DMS79 treated with DMSO at 0.1 percent for 48 hours (cell line): Measurements from ENCODE around the gene TRIM54.
"Not testable (repeated sequence)": the region's sequence is repeated elsewhere in the genome, so short reads cannot be mapped to it uniquely, and the experiment has no call there.

Source experiments
- DNase-seq: peaks from one replicate; lab custom pipeline; 2025; lab: John Stamatoyannopoulos, UW

TRIM54 gene

DNA sequence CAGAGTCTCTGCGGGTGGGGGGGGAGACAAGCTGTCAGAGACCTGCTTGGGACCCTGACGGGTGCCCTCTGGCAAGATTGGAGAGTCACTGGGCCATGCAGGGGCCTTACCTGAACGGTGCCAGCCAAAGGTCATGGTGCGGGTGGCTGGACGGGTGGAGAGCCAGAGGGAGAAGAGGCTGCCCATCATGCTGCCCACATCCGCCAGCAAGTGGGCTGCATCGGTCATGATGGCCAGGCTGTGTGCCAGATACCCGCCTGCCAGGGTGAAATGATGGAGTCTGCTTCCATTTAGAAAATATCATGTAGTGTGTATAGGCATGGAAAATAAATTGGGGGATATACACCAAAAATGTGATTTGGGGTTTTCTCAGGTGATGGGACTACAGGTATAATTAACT, 24.2 kb upstream of the TRIM54 start:
- no peak for DNase-seq

DNA sequence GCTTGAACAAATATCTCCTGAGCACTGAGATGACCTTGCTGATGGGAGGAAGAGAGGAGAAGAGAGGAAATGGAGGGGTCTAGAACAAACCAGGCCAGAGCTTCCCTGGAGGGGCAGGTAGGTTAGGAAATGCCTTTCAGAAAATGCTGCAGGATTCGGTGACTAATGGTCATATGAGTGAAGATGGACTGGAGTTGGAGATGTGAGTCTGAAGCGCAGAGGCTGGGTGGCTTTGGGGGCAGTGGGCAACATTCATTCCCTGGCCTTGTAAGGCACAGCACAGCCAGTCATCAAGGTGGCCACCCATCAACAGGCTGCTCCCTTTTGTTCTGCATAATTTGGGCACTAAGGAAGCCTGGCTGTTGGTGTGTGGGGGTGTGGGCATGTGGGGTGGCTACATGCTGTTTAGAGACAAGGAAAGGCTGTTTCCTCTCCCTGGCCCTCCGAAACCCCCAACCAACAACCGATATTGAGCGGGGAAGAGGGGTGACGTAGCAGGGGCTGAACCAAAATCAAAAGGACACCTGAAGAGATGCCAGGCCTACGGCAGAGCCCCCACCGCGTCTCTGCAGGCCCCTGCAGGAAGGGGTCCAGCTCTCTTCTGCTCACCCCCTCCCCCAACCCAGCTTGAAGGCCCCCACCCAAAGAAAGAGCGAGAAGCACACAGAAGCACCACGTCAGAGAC, 20.8 kb upstream of the TRIM54 start:
- DNase-seq = no peak

DNA sequence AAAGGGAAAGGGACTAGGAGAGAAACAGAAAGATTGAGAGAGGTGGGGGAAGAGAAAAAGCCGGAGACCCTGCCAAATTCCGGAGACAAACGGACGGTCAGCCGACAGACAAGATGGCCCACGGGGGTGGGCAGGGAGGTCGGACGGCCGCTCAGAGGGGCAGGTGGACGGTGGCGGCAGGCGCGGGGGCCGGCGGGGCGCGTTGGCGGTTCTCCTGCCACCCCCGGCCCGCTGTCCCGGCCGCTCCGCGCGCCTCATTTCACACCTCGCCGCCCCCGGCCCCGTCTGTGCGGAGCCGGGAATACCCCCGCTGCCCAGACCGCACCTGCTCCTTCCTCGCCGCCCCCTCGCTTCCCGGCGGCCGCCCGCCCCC, 20.3 kb upstream of the TRIM54 start:
- DNase-seq = no peak

DNA sequence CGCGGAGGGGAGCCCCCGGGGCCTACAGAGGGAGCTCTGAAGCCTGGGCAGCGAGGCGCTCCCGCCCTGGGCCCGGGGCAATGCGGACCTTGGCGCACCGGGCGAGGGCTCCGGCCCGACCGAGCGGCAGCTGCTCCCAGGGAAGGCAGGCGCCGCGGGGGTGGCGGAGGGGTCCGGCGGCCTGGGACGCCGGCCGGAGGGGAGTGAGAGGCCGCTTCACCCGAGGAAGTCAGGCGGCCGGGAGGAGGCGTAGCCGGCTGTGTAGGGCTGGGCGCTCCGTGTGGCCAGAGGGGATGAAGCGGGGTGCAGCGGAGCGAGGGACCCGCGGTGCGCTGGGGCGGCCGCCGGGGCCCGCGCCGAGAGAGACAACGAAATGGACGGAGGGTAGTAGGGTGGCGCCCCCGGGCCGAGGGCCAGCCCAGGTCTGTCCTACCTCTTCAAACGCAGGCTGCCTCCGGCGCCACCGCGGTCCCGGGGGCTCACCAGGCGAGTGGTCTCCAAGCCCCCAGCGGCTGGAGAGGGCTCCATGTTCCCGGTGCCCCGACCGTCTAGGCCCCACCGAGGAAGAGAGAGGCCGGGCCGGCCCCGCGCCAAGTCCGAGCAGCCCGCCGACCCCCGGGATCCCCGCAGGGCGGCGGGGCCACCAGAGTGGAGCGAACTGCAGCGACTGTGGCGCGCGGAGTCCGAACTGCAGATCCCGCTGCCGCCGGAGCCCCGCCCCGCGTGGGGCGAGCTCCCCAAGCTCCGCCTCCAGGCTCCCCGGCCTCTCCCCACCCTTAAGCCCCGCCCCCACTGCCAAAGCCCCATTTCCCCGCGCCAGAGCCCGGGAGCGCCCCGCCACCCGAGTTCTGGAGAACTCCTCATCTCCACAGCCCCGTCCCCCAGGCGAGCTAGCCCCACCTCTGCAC, 19.6 kb upstream of the TRIM54 start, which contains the start of gene SLC30A3:
Gene SLC30A3, minus strand, starts transcription at position 669 of the 908 bp plus-strand sequence. Its CDS starts 141 bp downstream, at position 528.
- peak; percentile 17 for DNase-seq

DNA sequence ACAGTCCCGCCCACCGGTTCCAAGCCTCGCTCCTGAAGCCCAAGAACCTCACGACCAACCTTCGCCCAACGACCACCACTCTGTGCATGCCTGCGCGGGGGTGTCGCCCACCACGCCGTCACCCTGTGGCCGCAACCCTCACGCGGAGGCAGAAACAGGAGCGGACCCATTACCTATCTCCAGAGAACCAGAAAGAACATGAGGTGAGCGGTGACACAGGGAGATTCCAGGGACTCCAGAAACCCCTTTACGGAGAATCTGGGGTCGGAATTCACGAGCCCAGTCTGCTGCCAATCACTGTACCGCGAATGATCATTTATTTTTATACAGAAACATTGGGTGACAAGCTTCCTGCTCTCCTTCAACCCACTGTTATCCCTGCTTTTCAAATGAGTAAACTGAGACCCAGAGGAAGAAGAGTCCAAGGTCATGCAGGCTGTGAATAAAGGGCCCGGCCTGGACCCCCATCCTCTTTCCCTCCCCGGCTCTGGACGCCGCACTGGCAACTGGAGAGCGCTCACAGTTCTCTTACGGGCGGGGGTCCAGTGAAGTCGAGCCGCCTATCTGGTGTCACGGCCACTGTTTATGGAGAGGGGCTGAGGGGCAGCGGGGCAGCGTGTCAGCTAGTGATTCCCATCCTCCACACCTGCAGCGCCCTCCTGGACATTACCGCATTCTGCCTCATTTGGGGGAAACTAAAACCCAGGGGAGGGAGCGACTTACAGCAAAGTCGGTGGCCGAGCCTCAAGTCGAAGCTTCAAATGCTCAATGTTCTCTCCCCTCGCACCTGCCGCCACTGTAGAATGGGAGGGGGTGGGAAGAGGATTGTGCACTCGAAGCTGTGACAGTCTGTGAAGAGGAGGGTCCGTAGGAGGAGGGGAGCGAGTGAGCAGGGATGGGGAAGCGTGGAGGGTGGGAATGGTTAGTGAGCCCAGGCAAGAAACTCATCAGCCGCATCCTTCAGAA, 18.7 kb upstream of the TRIM54 start:
- DNase-seq = peak; percentile 20

DNA sequence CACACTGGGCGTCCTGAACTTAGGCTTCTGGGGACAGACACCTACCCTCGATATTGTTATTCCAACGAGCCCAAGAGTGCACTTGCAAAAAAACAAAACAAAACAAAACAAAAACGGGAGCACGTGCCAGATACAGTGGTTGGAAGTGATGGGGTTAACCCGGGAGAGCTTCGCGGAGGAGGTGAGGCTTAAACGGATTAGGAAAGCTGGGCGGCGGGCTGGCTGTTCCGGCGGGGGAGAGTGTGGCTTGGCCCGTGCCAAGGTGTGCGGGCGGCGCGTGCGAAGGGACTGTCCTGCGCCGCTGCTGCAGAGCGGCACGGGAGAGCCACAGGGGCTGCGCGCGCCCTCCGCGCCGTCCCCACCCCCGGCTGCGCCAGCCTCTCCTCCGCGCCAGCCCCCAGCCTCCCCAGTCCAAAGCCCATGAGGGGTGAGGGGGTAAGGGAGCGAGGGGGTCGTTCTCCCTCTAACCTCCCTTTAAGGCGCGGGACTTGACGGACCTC, 17.9 kb upstream of the TRIM54 start:
- DNase-seq = peak; percentile 20

DNA sequence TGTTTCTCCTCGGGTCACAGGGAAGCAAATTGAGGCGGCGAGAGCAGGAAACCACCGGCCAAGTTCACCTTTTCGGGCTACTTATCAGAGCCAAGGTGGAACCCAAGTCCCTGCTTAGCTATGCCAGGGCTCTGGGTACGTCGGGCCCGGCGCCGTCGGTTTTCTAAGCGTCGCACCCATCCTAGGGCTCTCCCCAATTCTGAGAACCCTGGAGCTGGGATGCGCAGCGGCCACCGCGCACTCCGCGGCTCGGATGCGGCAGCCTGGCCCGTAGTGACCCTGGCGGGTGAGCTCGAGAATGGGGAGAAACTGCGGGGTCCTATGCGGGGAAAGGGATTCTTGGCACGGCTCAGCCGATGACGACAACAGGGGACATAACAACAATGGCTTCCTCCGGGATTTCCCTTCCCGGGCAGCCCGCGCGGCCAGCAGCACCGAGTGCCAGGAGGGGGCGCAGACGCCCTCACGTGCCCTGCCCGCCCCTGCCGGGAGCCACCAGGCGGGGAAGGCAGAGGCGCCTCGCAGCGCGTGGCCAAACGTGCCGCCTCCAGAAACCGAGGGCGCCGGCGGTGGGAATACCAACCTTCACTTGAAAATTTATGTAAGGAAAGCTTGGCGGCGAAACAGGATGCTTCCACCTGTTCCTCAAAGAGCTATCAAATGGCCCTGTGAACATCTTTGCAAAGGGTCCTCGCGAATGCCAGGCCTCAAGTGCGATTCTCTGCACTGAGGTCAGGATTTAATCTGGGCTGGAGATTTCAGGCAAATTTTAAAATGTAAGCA, 17.3 kb upstream of the TRIM54 start:
- peak; percentile 66 for DNase-seq

DNA sequence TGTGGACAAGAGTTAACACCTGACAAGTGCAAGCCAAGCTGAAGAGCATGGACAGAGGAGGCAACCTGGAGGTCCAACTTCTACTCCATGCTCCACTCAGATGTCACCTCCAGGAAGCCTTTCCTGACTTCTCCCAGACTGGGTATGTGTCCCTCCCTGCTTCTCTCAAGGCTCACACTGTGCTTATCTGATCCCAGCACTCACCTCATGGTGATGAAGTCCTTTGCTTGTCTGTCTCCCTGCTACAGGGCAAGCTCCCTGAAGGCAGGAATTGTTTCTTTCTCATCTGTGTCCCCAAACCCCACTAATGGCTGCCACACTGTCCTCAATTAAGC, 16.7 kb upstream of the TRIM54 start:
- DNase-seq = no peak

DNA sequence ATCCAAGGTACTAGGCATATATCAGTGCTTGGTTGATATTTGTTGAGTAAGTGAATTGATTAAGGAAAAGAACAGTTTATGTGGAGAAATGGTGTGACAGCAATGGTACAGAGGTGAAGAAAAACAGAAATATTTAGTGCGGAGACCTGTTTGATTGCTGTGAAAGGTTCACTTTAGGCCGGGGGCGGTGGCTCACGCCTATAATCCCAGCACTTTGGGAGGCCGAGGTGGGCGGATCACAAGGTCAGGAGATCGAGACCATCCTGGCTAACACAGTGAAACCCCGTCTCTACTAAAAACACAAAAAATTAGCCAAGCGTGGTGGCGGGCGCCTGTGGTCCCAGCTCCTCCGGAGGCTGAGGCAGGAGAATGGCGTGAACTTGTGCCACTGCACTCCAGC, 13.9 kb upstream of the TRIM54 start:
- not testable (repeated sequence) for DNase-seq

DNA sequence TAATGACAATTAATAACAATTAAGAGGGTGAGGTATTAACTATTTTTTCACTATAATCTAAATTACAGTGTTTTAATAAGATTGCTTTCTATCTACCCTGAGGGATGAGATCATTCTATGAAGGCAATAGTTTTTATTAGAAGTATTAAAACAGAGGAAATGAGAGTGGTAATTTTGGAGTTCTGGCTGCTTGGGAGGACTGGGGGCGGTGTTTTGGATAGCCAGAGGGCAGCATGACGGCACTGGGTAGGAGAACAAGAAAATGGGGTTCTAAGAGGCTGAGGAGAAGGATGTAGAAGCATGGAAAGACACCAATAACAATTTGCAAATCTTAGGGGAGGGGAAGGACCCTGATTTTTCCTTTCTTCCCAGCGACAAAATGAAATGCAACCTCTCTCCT, 12.1 kb upstream of the TRIM54 start:
- DNase-seq = no peak

DNA sequence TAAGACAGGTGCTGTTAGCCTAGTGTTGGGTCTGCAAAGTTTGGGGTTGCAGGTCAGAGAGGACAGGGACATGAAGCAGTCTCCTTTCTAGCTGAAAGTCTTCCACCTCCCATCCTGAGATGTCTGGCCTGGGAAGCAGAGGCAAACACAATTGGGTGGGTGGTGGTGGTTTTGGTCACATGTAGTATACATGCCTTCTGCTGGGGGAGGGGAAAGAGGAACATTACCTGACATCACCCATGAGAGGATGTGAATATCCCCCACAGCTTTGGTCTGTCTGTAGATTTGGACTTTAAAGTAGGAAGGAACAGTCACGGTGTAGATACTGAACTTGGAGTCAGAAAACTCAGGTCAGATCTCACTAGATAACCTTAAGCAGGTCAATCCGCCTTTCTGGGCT, 11.6 kb upstream of the TRIM54 start:
- DNase-seq = no peak

DNA sequence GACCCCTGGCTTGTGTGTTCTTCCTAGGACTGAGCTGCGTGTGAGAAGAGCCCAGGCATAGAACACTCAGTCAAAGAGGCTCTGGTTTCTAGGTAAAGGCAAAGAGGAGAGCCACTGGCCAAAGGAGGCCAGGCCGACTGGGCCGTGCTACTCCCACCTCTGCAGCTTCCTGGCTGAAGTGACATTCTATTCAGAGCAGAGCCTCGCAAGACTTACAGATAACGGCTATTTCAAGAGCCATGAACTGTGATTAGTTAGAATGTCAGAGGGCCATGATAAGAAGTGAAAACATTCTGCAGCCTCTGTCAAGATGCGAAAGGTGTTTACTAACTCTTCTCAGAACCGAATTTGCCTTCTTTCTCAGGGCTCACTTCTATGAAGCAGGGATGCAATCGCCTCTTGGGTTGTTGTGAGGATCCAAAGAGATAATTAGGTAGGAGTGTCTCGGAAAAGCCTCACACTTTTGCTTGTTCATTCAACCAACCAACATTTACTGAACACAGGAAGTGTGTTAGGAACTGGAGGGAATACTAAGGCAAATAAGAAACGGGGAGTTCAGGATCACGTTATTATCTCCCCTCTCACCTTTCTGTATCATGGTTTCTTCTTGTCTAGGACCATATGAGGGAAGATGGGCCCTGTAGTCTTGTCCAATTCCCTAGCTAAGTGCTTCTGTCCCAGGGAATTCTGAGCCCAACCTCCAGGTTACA, 10.4 kb upstream of the TRIM54 start:
- DNase-seq = no peak

DNA sequence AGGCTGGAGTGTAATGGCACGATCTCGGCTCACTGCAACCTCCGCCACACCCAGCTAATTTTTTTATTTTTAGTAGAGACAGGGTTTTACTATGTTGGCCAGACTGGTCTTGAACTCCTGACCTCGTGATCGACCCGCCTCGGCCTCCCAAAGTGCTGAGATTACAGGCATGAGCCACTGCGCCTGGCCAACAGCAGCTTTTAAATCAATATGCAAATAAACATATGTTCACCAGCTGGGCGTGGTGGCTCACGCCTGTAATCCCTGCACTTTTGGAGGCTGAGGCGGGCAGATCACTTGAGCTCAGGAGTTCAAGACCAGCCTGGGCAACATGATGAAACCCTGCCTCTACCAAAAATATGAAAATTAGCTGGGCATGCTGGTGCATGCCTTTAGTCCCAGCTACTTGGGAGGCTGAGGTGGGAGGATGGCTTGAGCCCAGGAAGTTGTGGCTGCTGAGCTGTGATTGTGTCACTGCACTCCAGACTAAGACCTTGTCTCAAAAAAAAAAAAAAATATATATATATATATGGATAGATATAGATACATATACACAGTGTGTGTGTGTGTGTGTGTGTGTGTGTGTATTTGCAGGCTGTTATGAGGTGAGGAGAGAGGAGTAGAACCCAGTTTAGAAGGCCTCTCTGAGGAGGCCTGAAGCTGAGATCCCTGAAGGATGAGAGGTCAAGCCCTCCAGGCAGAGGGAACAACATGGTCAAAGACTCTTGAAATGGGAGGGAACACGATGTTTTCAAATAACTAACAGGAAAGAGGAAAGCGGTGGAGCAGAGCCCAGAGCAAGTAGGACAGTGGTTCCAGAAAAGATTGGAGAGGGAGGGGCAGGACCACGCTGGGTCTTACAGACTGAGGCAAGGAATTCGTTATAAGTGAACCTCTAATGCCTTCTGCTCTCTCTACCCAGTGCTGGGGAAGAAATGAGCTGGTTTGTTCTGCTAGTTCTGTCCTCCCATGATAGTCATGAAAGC, 9.4 kb upstream of the TRIM54 start:
- not testable (repeated sequence) for DNase-seq

DNA sequence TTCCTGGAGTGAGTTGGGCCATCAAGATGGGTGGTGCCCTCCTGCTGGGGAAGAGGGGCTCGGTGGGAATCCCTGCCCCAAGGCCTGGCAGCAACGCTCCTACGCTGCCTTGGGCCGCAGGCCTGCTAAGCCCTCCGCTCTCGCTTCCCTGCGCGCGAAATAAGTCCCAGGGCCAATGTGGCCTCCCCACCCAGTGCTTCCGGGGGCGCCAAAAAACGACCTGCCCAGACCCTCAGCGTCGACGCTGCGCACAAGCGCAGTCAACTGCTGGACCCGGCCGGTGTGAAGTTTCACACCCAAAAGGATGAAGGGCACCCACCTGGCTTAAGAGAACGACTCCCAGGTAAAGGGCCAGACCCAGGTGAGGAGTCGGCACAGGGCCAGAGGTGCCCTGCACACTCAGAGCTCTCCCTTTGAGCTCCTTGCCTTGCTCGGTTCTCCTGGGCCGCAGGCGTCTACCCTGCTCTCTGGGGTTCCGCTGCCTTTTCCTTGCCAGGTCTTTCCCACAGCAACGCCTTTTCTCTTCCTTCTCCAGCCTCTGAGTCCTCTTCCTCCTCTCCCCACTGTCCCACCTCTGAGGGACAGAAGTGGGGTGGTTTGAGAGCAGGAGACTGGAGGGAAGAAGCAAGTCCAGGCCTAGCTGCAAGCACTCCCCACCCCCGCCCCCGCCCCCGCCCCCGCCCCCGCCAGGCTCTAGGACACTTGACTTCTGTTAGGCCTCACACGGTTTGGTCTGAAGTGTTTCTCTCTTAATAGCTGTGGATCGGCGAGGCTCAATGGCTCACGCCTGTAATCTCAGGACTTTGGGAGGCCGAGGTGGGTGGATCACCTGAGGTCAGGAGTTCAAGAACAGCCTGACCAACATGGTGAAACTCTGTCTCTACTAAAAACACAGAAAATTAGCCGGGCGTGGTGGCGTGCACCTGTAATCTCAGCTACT, 6.7 kb upstream of the TRIM54 start, which contains the start of gene DNAJC5G:
Gene DNAJC5G, plus strand, starts transcription at position 223 of the 940 bp plus-strand sequence. CDS start 1,296 bp downstream, outside the sequence.
- DNase-seq = no peak

DNA sequence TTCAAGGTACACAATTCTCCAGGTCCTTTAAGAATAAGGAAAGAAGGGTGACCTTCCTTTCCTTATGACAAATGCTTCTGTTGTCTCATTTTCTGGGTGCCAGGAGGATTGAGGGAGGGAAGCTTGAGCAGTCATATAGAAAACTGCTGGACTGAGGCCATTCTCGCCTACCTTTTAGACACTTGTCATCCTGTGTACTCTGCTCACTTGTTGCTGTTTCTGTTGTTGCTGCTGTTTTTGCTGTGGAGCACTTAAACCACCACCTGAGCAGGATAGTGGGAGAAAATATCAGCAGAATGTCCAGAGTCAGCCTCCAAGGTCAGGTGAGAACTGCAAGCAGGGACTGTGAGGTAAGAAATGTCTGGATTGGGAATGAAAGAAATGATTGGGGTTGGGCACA, 4.2 kb upstream of the TRIM54 start:
- no peak for DNase-seq

DNA sequence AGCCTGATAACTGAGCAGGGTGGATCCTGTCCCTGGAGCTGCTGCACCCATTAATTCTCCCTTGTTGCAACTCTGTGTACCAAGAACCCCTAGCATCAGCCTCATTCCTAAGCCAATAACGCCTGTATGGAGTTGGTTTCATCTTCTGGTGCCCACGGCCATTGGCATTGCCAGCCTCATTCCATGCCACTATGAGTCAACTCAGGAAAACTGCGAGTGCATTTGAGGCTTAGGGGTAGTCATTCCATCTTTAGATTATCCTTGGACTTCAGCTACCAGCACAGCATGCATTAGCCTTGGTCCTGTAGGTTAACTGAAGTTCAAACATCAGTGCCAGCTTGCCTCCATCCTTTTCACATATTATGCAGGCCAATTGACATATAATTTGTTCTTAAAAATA, 1.4 kb upstream of the TRIM54 start:
- no peak for DNase-seq

DNA sequence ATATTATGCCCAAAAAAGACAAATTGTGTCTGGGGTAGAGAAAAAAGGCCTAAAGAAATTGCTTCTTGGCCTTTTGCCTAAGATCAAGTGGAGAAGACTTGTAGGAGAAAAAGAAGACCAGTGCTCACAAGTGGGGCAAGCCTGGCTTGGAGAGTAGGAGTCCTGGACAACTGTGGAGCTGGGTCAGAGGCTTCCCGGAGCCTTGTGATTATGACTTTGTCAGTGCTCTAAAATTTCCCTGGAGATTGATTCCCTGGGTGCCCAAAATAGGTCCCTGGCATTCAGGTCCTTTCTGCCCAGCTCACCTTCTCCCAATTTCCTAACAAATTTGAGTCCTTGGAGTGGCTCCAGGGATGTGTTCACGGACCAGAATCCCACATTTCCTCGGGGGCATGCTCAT, 787 bp upstream of the TRIM54 start:
- DNase-seq = no peak

DNA sequence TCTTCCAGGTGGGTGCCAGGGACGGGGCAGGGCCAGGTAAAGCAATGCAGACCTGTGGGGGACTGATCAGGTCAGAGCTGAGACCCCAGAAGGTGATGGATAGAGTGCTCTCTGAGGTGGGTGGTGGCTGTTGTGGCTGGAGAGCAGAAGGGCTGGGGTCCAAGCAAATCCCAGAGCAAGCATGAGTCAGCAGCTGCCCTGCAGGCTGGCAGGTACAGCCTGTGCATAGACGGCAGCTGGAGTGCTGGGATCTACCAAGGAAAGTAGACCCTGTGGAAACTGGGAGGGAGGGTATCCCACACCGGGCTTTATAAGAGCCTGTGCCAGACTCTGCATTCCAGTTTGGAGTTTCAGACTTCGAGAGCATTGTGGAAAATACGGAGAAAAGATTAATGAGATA, 663 bp downstream of the TRIM54 start:
- no peak for DNase-seq
